ENCODE results near the gene ARHGAP22.

ARHGAP22 gene

GRCh38 chr10:48455392-48456151 lies 149.3 kb downstream of the ARHGAP22 start:
- DNase-seq (ENCODE audit: low read depth in 2 of 3, low spot score in 1 of 3), result no peak

GRCh38 chr10:48455055-48455391 lies 149.8 kb downstream of the ARHGAP22 start:
- no peak for DNase-seq (ENCODE audit: low read depth in 2 of 3, low spot score in 1 of 3)

GRCh38 chr10:48454302-48455054 lies 150.4 kb downstream of the ARHGAP22 start:
- no peak for DNase-seq (ENCODE audit: low read depth in 2 of 3, low spot score in 1 of 3)

GRCh38 chr10:48453451-48454301 lies 151.2 kb downstream of the ARHGAP22 start:
- DNase-seq (ENCODE audit: low read depth in 2 of 3, low spot score in 1 of 3), result no peak

DNA sequence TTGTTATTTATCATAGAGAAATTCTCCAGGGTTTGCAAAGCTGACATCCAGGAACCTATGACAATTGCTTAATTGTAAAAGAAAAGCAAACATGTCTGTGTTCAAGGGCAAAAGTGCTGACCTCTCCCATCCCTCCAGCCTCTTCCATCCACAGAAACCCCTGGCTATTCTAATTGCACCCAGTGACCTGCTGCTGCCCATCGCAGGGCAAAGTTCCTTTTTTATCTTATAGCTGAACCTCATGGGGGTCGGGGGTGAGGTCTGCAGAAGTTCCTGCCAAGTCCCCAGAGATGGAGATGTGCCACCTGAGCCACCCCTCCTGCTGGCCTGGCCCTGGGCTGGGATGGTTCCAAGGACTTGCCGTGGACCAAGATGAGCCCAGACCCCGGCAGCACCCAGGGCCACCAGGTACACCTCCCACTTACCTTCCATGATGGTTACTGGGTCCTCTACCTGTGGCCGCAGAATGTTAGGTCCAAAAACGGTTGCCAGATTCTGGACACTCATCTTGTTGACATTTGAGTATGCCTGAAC lies 151.9 kb downstream of the ARHGAP22 start:
- DNase-seq (ENCODE audit: low read depth in 2 of 3, low spot score in 1 of 3), result no peak

DNA sequence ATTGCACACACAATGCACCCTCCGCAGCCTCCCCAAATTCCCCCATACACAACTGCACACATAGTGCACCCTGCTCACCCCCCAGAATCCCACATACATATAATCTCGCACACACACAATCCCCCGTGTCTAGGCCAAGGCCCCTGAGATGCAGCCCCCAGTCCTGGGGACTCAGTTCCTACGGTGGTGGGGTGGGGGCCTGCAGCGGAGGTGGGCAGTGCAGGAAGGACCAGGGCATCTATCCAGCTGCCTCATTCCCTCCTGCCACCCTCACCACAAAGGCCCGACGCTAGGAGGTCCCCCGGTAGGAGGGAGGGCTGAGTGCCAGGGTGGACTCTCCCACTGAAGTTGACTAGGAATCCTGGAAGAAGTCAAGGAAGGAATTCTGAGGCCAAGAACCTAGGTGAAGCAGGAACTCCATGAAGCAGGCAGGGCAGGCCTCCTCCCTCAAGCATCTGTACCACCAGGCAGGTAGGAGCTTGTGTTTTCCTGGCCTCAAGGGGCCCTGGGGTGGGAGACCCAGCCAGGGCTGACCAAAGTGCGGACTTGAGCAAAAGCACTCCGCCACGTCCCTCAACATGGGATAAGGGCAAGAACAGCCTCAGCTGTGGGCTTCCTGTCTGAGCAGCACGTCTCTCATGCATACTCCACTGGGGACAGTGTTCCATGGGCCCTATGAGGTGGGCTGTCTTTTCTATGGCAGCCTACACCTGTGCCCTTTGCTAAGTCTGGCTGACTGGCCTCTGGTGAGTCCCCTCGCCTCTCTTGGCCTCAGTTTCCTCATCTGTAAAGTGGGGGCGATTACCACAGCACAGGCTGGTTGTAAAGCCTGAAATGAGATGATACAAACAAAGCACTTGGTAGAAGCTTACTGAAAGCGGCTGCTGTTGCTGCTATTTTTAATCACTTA lies 152.6 kb downstream of the ARHGAP22 start:
- DNase-seq (ENCODE audit: low read depth in 2 of 3, low spot score in 1 of 3), result no peak

DNA sequence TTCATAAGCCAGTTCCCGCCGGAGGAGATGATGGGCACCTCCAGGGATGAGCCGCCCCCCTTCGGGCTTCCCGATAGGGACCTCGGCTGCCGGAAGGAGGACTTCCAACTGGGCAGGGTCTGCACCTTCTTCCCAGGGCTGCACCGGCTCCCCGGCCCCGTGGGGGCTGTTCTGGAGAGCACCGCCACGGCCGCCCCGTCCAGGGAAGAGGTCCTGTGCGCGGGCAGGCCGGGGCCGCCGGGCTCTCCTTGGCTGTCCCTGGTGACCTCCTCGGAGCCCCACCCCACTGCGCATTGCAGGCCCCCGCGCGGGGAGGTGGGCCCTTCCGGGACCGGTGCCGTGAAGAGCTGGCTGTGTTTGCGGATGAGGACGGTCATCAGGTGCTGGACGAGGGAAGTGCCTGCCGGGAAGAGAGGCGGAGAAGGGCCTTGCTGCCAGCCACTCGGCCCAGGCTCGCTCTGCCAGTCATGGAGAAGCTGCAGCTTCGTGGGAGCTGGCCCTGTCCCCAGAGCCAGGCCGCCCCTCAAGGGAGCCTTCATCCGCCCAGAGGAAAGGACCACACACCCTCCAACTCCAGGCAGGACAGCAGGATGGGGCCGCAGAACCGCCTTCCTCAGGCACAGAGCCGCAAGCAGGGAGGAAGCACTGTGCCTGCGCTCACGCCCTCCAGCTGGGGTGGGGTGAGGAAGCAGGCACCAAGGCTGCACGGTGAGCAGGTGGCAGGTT lies 154.0 kb downstream of the ARHGAP22 start:
- DNase-seq (ENCODE audit: low read depth in 2 of 3, low spot score in 1 of 3), result no peak

GRCh38 chr10:48450233-48450740 lies 154.6 kb downstream of the ARHGAP22 start:
- no peak for DNase-seq (ENCODE audit: low read depth in 2 of 3, low spot score in 1 of 3)

- no peak for DNase-seq (ENCODE audit: low read depth in 2 of 3, low spot score in 1 of 3)
Measured at GRCh38 chr10:48449501-48450232, 155.2 kb downstream of the ARHGAP22 start.

GRCh38 chr10:48448796-48449195 lies 156.1 kb downstream of the ARHGAP22 start:
- no peak for DNase-seq (ENCODE audit: low read depth in 2 of 3, low spot score in 1 of 3)

- no peak for DNase-seq (ENCODE audit: low read depth in 2 of 3, low spot score in 1 of 3)
Measured at GRCh38 chr10:48447356-48448215, 157.3 kb downstream of the ARHGAP22 start.

DNA sequence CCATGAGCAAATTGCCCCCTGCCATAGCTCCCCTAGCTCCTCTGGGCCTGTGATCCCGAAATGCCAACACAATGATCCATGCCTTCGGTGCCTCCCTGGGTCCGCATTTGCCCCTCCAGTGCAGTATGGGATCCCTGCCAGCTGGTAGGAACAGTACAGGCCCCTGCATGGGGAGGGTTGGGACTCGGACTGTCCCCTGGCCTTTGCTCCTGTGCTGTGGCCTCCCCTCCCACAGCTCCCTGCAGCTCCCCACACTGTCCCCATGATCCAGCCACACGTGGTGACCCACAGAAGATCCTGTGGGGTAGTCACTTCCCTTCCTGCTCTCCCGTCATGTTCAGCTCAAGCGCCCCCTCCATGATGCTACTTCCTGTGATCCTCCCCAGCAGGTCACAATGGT lies 158.1 kb downstream of the ARHGAP22 start:
- DNase-seq (ENCODE audit: low read depth in 2 of 3, low spot score in 1 of 3), result no peak

DNA sequence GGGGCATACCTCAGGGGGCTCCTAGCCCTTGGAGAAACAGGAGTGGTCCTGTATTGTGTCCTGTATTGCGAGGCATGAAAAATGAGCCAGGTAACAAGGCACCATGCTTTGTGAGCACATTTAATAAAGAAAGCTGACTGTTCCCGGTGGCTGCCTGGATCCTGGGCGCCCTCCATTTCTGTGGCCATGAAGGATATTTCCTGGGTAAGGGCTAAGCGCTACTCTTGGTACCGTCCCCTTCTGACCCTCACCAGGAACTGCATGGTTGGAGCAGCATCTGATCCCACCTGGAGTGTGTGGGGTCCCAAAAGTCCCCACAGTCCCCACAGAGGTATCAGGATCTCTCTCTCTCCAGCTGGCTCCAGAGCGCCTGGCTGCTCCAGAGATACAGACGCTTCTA lies 158.9 kb downstream of the ARHGAP22 start:
- DNase-seq (ENCODE audit: low read depth in 2 of 3, low spot score in 1 of 3), result no peak

DNA sequence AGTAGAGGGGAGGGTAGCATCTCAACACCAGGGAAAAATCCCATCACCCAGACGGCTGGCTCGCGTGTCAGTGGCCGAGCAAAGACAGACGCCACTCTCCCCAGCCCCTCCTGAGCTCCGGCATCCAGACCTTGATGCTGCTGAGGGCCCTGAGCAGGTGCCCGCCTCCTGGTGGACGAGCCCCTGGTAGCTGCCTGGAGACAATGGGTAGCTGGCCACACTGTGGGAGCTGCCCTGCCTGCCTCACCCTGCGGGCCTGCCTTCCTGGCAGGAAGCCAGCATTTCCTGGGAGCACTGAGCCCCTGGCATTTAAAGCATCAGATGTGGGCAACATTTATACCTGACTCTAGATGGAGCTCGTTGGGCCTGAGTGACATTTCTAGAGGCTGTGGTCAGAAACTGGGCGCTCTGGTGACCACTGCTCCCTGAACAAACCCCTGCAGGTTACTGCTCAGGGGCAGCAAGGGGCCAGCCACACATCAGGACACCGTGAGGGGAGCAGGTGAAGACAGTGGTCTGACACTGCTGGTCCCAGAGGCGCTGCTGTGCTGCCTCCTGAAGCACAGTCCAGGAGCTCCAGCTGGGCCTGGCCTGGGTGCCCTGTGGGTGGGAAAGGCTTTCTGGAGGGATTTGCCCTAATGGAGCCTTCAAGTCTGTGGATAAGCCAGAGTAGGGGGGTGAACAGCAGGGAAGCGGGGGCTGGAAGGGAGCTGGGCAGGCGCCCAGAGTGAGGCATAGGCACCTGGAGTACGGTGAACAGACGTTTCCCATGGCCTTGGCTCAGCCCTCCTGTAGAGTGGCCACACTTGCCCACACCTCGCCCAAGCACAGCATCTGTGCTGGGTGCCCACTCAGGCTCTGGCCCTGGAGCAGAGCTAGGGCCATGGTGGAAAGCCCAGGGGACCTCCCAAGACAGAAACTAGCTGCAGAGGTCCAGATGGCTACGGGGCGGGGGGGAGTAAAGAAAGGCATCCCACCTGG lies 159.7 kb downstream of the ARHGAP22 start:
- DNase-seq (ENCODE audit: low read depth in 2 of 3, low spot score in 1 of 3), result no peak

DNA sequence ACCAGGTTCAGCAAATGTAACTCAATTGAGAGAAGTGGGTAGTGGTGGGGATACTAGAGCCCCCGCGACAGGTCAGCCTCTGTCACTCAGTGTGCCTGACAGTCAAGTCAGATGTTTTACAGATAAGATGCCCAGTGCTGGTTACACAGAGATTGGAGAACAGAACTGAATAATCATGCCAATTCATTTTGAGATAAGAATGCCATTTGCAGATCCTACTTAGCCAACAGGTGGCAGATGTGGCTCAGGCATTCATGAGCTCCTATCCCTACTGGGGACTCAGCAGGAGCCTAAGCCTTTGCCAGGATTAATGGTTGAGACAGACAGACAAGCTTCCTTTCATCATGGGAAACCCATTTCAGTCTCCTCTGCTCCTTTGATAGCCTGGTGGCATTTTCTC lies 160.6 kb downstream of the ARHGAP22 start:
- no peak for DNase-seq (ENCODE audit: low read depth in 2 of 3, low spot score in 1 of 3)

GRCh38 chr10:48442809-48443177 lies 162.1 kb downstream of the ARHGAP22 start:
- DNase-seq (ENCODE audit: low read depth in 2 of 3, low spot score in 1 of 3), result no peak

All from stimulated activated CD4-positive, alpha-beta T cell treated with anti-CD3 and anti-CD28 coated beads, Interleukin-12 subunit alpha, Interleukin-12 subunit beta, amount 100 ng/mL, for 48 hours (primary cell).